ENCODE measurements around the gene HPD.

HPD gene

GRCh38 chr12:121804417-121805111, 54.1 kb downstream of the HPD start:
- DNase-seq: peak; percentile 78
- in situ Hi-C loops (cut with HindIII; ENCODE audit: low pct_ligation_motif_present, low pct_unique_long_range_greater_than_20kb, low sequenced_read_pairs): no loop called here

- in situ Hi-C loops (cut with HindIII; ENCODE audit: low pct_ligation_motif_present, low pct_unique_long_range_greater_than_20kb, low sequenced_read_pairs): no loop called here
Measured at GRCh38 chr12:121803861-121804416, 54.7 kb downstream of the HPD start, which contains the start of gene SETD1B. SETD1B (plus strand) TSS chr12:121804009; CDS start chr12:121804738, 729 bp downstream.

GRCh38 chr12:121802843-121803698, 55.6 kb downstream of the HPD start:
- in situ Hi-C loops (cut with HindIII; ENCODE audit: low pct_ligation_motif_present, low pct_unique_long_range_greater_than_20kb, low sequenced_read_pairs): no loop called here
- peak; percentile 95 for DNase-seq

More at GRCh38 chr12:121803861-121804416, 54.7 kb downstream of the HPD start, which contains the start of gene SETD1B:
- DNase-seq: peak; percentile 62

GRCh38 chr12:121802485-121802842, 56.2 kb downstream of the HPD start:
- peak; percentile 28 for DNase-seq
- in situ Hi-C loops (cut with HindIII; ENCODE audit: low pct_ligation_motif_present, low pct_unique_long_range_greater_than_20kb, low sequenced_read_pairs): no loop called here

GRCh38 chr12:121801595-121802484, 56.8 kb downstream of the HPD start:
- DNase-seq: no peak
- in situ Hi-C loops (cut with HindIII; ENCODE audit: low pct_ligation_motif_present, low pct_unique_long_range_greater_than_20kb, low sequenced_read_pairs): no loop called here

GRCh38 chr12:121800694-121801594, 57.7 kb downstream of the HPD start:
- in situ Hi-C loops (cut with HindIII; ENCODE audit: low pct_ligation_motif_present, low pct_unique_long_range_greater_than_20kb, low sequenced_read_pairs): no loop called here

GRCh38 chr12:121799842-121800693, 58.6 kb downstream of the HPD start:
- in situ Hi-C loops (cut with HindIII; ENCODE audit: low pct_ligation_motif_present, low pct_unique_long_range_greater_than_20kb, low sequenced_read_pairs): no loop called here
- DNase-seq: peak; percentile 96

More at GRCh38 chr12:121800694-121801594, 57.7 kb downstream of the HPD start:
- DNase-seq: peak; percentile 81

- DNase-seq: peak; percentile 83
- in situ Hi-C loops (cut with HindIII; ENCODE audit: low pct_ligation_motif_present, low pct_unique_long_range_greater_than_20kb, low sequenced_read_pairs): no loop called here
Measured at GRCh38 chr12:121799156-121799841, 59.4 kb downstream of the HPD start.

GRCh38 chr12:121798787-121799155, 59.9 kb downstream of the HPD start:
- DNase-seq: no peak
- in situ Hi-C loops (cut with HindIII; ENCODE audit: low pct_ligation_motif_present, low pct_unique_long_range_greater_than_20kb, low sequenced_read_pairs): no loop called here

- in situ Hi-C loops (cut with HindIII; ENCODE audit: low pct_ligation_motif_present, low pct_unique_long_range_greater_than_20kb, low sequenced_read_pairs): no loop called here
- DNase-seq: peak; percentile 17
Measured at GRCh38 chr12:121797937-121798786, 60.5 kb downstream of the HPD start.

- in situ Hi-C loops (cut with HindIII; ENCODE audit: low pct_ligation_motif_present, low pct_unique_long_range_greater_than_20kb, low sequenced_read_pairs): no loop called here
- DNase-seq: peak; percentile 99
Measured at GRCh38 chr12:121796855-121797751, 61.6 kb downstream of the HPD start.

GRCh38 chr12:121795034-121795968, 63.4 kb downstream of the HPD start:
- in situ Hi-C loops (cut with HindIII; ENCODE audit: low pct_ligation_motif_present, low pct_unique_long_range_greater_than_20kb, low sequenced_read_pairs): no loop called here
- peak; percentile 89 for DNase-seq

- in situ Hi-C loops (cut with HindIII; ENCODE audit: low pct_ligation_motif_present, low pct_unique_long_range_greater_than_20kb, low sequenced_read_pairs): no loop called here
- DNase-seq: no peak
Measured at GRCh38 chr12:121794534-121795033, 64.1 kb downstream of the HPD start.
